NCI-H2171 treated with DMSO at 0.1 percent for 48 hours (cell line): ENCODE results near the gene ITPKB.
"Not testable (repeated sequence)": the region's sequence is repeated elsewhere in the genome, so short reads cannot be mapped to it uniquely, and the experiment has no call there.

ENCODE experiments used
- DNase-seq: peaks from one replicate; lab custom pipeline; 2025; lab: John Stamatoyannopoulos, UW

ITPKB gene

DNA sequence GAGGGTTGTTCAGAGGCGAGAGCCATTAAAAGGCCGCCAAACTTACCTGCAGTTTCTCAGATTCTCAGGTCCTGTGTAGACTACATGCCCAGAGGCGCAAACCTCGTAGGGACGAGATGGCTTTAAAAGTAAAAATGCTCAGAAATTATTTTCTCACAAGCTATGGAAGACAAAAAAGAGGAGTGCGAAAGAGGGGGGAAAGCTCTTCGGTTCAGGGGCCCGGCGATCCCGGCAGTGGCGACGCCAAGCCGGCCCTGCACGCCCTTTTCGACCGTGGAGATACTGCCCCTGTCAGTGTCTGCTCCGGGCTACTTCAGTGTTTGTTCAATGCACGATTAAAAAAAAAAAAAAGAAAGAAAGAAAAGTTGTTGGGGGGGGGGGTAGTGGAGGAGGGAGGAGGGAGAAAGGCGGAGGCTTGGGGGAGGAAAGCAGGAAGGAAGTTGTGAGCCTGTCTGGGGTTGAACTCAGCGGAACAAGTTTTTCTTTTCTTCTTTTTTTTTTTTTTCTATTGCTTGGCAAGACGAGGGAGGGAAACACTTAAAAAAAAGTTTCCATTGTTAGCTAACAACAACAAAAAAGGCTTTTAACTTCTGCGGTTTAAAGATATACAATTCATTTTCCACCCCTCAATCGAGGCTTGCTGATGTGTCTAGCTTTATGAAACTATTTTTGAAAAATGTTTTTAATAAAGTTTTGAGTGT is at the start of gene ITPKB:
Gene ITPKB (minus strand): TSS at position 288 of the 701 bp plus-strand sequence. CDS start 1,824 bp downstream, outside the sequence.
- peak; percentile 38 for DNase-seq

DNA sequence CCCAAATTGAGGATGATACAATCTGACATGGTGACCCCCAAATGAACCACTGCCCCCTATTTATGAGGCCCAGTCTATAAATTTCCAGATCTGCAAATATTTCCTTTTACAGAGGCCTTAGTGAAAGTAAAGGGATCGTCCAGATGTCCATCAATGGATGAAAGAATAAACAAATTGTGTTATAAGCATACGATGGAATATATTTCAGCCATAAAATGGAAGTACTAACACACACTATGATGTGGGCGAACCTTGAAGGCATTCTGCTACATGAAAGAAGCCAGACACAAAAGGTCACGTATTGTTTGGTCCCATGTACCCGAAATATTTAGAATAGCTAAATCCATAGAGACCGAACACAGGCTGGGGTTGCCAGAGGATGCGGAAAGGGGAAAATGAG is 48.6 kb upstream of the ITPKB start:
- no peak for DNase-seq

DNA sequence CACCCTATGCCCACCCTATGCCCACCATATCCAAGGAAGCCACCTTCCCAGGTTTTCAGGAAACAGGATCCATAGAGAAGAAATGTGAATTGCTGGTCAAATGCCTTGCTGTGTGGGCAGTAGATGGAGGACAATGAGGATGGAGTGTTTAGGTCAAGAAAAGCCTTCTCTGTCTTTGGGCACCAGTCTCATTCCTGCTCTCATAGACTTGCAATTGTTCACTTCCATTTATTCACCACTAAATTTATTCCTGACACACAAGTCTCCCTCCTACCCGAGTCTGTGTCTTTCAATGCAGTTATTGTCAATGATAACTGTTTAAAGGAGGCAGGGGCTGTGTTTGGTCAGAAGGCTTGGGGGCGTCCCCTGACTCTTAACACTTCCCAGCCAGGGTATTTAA is 48.0 kb upstream of the ITPKB start:
- no peak for DNase-seq

DNA sequence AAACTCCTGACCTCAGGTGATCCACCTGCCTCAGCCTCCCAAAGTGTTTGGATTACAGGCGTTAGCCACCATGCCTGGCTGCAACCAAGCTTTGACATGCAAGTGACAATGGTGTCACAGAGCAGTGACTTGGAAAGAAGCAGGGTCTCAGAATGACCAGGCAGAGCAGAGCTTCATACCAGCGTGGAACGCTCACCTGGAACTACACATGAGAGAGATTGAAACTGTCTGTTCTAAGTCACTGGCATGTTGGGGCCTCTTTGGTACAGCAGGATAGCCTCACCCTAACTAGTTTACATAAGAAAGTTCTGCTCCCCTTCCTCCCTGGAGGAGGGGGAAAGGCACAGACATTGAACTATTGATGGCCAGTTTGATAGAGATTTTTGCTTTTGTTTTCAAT is 47.5 kb upstream of the ITPKB start:
- no peak for DNase-seq

DNA sequence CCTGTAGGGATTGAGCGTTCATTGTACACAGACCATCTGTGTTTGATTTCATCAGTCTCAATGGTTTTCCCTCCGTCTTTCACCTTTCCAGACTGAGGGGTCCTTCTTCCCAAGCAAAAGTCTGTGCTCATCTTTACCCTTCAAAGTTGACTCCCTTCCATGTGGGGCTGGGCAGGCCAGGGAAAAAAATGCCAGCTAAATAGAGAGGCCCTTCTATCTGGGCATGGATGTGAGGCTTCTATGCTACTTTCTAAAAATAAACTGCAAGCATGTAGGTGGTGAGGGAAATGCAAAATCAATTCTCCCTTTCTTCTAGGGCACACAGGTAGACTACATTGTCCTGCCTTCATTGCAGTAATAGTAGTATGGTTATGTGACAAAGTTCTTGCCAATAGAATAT is 46.7 kb upstream of the ITPKB start:
- DNase-seq = no peak

DNA sequence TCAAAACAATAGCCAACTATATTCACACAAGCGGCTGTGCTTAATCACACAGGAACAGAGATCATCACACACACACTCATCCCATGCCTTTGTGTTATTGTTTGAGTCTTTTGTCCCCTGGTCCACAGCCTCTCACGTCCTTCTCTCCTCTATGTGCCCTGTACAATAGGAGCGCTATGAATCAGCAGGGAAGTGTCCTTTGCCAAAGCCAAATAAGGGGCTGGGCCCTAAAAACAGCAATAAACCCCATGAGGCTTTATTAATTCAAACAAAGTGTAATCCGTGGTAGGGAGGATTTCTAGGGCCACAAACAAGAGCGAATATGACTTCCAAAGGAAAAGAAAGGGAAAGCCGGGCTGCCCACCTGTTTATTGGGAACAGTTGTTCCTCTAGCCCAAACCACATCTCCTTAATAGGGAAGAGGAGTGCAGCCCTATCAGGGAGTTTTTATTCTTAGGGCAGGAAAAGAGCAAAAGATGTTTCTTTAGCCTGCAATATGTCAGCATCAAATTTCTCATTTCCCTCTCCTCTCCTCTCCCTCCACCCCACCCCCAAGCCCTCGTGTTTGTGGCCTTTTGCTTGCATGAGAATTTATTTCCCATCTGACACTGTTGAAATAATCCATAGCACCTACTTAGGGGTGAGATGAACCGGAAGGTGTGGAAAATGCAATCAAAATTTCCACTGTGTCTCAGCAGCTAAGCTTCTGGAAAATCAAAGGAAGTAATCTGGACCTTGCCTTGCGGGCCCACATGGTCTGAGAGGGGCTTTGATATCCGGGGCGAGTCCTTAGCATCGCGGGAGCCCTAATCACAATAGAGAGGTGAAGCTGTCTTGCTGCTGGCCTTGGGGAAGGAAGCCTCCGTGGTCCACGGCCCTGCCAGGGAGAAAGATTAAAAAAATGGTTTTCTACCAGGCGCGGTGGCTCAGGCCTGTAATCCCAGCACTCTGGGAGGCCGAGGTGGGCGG is 45.3 kb upstream of the ITPKB start:
- DNase-seq = peak; percentile 40

DNA sequence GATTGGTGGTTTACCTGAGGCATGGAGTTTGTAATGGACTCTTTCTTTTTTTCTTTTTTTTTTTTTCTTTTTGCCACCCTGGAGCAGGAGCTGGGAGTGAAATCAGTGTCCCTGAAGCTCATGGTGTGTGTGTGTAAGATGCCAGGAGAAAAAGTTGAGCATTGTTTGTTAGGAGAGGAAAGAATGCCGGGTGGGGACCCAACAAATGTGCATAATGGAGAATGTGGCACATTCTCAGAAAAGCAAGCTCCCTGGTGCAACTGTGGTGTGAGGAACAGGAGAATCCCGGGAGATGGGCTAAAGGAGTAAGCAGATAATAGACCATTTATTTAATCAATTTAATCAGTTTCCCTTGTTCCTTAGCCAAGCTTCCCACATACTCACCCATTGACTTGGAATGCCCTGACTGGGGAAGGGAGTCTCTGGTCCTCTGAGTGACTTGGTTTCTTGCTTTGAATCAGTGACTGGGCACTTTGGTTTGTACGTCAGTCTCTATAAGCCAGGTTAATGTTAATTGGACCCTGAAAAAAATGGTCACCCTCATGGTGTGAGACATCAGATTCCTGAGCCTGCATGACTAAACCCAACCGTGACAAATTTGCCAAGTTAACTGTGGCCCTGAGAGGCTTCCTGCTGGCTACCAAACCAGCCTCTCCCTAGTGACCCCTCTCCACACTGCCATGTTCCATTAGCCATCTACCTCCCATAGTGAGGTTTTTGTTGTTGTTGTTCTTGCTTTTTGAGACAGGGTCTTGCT is 43.9 kb upstream of the ITPKB start:
- no peak for DNase-seq

DNA sequence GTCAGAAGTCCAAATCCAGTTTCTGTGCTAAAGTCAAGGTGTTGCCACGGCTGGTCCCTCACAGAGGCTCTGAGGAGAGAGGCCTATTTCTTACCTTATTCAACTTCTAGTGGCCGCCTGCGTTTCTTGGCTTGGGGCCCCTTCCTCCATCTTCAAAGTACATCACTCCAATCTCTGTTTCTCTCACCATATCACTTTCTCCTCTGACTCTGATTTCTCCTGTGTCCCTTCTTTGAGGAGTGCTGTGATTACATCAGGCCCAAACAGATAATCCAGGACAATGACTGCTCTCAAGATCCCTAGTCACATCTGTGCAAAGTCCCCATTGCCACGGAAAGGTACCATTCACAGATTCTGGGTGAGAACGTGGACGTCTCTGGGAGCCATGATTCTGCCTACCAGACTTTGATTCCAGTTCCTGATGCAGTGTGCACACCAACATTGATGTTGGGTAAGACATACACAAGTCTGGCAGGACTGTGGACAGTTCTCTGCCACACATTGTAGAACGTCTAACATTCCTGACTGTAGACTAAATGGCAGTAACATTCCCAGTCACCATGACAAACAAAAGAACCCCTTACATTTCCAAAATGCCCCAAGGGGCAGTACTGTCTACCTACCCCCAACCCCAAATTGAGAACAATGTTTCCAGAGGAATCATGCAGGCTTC is 43.0 kb upstream of the ITPKB start:
- no peak for DNase-seq

DNA sequence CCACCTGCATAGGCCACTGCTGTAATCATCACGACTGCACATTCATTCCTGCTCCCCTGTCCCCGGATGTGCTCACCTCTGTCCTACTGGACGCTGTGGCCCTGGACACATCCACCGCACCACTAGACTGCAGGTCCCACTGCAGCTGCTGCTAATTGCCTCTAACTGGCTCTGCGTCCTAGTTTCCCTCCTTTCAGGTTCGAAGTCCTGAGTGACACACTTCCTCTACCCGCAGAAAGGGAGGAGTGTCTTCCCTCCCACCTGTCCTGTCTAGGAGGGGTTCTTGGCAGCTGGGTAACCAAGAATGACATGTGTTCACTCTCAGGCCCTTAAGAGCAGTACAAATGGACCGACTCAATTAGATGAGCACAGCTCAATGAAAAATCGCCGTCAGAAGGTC is 40.5 kb upstream of the ITPKB start:
- no peak for DNase-seq

DNA sequence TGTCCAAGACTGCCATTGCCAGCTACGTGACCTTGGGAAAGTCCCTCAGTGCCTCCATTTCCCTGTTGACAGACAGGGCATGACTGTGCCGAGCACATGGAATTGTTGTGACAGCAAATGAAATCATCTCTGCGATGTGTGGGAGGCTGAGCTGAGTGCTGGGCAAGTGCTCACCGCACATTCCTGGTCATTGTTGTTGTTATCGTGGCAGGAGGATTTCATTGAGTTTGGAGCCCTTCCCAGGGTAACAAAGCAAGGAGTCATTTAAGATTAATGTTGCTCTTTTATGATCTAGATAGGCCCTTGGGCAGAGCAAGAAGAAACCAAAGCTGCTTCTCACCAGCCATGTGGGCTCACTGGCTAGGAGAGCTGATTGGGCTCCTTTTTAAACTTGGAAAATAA is 39.6 kb upstream of the ITPKB start:
- no peak for DNase-seq

DNA sequence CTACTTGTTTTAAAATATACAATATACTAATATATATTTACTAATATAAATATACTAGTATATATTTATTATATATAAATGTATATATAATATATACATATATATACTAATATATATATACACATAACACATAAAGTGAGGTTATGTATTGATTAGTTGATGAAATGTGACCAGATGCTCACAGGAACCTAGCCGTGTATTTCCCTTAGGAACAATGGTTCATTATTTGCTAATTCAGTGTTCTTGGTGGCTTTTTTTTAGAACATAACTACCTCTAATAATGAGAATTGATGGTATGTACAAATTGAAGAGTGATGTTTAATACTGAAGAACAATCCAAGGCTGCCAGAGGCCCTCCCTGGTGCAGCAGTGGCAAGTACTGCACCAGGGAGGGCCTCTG is 37.9 kb upstream of the ITPKB start:
- DNase-seq = no peak

DNA sequence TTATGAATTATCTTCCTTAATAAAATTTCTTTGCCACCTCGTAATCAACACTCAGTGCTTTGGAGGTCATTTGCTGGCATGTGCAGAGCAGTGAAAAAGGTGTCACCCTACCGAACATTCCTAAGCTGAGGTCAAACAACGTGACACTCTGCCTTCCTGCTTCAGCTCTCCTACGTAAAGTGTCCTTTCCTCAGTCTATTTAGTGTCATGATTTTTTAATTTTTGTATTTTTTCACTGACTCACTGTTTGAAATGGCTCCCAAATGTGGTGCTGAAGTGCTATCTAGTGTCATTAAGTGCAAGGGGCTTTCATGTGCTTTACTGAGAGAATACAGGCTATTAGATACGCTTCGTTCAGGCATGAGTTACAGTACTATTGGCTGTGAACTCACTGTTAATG is 37.0 kb upstream of the ITPKB start:
- DNase-seq = no peak

DNA sequence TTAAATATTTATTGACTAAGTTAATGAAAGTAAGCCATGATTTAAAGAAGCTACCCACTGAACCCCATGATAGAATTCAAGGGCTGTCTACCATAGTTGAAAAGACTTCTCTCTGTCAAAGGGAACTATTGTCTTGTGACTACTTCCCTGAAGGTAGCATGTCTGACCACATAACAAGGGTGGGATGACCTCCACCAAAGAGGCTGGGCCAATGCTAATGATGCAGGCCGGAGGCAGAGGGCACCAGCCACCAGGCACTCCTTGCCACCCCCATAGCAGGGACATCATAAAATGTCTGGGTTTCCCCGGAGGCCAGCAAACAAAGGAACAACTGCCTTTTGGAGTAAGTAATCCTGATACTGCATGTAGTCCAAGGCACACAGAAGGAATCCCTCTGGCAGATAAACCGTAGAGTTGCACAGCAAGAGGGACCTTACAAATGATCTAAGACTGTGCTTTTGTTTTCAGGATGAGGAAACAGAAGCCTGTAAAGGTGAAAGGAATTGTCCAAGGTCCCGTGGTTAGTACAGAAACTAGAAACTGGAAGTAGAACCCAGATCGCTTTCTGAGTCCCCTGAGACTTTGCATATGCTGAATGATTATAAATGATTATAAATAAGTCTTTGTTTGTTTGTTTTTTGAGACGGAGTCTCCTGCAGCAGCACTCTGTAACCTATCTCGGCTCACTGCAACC is 33.5 kb upstream of the ITPKB start:
- DNase-seq = no peak

DNA sequence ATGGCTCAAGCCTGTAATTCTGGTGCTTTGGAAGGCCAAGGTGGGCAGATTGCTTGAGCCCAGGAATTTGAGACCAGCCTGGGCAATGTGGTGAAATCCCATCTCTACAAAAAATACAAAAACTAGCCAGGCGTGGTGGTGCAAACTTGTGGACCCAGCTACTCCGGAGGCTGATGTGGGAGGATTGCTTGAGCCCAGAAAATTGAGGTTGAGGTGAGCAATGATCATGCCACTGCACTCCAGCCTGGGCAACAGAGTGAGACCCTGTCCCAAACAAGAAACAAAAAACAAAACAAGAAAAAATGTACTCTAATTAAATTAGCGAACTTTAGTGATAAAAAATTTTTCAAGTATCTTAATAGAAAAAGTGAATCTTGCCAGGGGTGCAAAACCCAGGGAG is 28.1 kb upstream of the ITPKB start:
- not testable (repeated sequence) for DNase-seq

DNA sequence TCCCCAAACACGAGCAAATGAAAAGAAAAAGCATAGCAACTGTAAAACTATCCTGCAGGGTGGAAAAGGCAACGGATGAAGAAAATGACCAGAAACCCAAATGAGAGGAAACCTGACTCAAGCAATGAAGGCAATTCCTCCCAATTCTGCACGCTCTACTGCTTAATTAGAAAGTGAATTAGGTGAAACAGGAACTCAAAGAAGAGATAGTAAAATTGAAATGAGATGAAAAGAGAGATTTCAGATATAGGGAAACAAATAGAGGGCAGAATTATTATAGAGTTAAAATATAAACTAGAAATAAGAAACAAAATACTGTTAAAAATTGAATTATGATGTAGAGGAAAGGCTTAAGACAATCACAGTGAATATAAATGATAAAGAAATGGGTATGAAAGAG is 27.5 kb upstream of the ITPKB start:
- DNase-seq = no peak

DNA sequence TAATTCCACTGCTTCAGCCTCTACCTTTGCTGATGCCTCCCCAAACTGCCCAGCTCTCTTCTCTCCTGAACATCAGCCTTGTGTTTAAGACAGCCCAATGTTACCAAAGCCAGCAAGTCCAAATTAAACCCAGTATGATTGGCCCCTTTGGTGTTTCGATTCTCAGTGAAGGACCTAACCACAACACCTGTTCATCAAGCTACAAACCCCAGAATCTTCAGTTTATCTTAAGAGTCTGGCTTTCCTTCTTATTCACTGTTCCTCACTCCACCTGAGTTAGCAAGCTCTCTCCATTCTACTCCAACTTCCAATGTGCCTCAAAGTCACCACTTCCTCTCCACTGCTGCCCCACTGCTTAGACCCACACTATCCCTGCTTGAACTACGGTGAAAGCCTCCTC is 25.5 kb upstream of the ITPKB start:
- no peak for DNase-seq

DNA sequence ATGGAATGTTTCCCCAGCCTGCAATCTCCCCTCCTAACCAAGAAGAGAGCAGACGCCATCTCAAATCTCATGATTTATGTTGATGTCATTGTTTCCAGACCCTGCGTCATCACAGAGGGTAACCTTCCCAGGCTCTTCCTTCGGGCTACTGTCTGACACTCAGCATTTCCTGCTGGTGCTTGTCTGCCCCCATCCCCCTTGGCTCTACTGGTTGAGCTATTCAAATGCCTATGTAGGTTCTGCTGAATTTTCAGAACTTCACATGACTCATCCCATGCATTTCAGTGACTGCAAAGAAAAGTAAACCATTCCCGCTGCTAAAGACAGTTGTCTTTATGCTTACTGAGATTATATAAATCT is 24.8 kb upstream of the ITPKB start:
- no peak for DNase-seq

DNA sequence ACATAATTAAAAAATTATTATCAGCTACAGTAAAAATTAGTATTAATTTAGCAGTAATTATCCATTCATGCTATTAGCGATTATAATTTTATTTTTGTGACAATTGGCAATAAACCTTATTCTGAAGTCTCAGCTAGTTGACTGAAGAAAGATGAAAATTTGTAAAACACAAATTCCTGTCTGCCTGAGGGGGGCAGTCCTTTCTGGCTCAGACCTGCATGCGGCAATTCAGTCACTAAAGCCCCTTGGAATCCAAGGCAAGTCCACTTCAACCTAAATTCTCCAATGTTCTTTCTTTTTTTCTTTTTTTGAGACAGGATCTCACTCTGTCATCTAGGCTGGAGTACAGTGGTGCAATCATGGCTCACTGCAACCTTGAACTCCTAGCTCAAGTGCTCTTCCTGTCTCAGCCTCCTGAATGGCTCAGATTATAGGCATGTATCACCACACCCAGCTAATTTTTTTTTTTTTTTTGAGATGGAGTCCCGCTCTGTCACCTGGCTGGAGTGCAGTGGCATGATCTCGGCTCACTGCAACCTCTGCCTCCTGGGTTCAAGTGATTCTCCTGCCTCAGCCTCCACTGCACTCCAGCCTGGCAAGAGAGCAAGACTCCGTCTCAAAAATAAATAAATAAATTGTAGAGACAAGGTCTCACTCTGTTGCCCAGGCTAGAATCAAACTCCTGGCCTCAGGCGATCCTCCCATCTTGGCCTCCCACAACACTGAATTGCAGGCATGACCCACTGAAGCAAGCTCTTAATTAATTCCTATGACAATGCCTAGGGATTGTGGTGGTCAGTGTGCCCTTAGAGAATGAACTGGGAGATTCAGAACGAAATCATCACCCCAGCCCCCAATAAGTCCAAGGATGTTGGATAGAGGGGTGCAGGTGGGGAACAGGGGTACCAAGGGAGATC is 24.2 kb upstream of the ITPKB start:
- DNase-seq = no peak

DNA sequence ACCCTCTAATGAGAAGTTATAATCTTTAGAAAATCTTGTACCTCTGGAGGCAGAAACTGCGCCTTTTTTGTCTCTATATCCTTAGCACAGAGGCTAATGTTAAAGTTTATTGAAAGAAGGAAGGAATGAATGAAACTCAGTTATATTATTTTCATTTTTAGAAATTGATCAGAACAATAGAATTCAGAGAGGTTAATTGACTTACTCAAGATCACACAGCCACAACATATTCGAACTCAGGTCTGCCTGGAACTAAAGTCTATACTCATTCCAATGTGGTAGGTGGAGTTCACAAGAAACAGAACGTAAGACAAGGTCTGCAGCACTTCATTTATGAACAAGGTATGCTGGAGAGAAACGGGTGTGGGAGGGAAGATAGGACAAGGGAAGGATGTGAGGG is 23.0 kb upstream of the ITPKB start:
- DNase-seq = no peak

DNA sequence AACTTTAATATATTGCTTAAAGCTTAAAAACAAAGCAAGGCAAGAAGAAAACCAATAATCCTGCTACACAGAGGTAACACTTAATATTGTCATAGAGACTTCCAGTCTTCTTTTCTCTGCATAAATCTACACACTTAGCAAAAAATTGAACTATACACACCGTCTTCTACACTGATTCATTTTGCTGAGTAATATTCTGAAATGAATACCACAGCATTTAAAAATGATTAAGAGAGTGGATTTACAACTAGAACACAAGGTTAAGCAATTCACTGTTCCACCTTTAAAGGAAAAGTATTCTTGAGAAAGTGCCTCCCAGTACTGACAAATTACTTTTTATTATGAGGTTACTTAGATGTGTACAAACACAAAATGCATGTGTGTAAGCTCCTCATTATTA is 22.2 kb upstream of the ITPKB start:
- no peak for DNase-seq
